NAMALWA (cell line): Measurements from ENCODE around the gene BCAS1.

Experiments
- DNase-seq: peaks from one replicate; pipeline ENCODE4 v3.0.0-alpha.2; 2015; ENCODE audit warnings: low spot score

Gene BCAS1

DNA sequence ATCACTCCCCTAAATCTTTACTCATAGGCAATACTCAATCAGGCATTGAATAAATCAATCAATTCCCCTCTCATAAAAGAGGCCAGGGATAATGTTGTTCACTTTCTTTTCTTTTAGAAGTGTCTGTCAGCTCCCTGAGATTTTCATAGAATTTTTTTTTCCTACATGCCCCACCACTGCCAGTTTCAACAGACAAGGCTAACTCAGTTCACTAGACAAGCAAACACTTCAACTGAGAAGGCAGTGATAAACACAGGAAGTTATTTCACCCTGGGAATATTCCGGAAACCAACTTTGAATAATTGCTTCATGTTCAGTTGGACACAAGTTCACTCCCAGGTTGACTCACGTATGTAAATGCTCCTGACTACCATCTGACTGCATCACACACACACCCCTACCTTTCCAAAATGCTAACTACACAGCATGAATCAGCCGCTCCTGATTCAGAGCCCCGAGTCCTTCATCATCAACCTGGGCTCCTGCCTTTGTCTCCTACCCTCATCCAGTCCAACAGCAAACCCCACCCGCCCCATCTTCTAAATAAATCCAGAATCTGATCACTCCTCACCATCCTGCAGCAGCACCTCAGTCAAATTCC is 143.9 kb downstream of the BCAS1 start:
- peak; percentile 91 for DNase-seq

DNA sequence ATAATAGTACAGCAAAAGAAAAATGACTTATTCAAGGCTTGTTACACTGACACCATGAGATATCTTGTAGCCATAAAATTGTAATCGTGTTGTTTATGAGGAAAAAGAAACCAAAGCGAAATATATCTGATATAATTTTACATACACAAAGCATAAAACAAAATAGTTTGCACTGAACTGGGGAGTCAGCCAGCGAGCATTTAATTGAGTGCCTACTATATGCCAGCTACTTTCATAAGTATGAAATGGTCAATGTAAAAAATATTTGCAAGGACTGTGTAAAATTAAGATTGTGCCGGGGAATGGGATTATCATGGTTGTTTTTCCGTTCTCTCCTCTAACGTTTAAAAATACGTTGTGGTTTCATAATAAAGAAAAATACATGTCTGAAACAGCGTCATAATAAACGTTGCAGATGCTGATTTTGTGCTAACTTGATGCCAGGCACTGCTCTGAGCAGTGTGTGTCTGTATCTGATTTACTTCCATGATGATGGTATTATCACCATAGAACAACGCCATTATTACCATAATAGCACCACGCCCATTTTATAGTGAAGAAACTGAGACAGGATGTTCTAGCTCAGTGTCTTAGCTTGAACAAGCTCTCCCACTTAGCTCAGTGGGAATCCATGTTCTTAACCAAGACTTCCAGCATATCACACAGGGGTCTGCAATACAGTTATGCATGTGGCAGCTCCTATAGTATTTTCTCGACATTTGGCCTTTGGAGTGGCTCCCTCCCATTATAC is 144.6 kb downstream of the BCAS1 start:
- DNase-seq = peak; percentile 50

DNA sequence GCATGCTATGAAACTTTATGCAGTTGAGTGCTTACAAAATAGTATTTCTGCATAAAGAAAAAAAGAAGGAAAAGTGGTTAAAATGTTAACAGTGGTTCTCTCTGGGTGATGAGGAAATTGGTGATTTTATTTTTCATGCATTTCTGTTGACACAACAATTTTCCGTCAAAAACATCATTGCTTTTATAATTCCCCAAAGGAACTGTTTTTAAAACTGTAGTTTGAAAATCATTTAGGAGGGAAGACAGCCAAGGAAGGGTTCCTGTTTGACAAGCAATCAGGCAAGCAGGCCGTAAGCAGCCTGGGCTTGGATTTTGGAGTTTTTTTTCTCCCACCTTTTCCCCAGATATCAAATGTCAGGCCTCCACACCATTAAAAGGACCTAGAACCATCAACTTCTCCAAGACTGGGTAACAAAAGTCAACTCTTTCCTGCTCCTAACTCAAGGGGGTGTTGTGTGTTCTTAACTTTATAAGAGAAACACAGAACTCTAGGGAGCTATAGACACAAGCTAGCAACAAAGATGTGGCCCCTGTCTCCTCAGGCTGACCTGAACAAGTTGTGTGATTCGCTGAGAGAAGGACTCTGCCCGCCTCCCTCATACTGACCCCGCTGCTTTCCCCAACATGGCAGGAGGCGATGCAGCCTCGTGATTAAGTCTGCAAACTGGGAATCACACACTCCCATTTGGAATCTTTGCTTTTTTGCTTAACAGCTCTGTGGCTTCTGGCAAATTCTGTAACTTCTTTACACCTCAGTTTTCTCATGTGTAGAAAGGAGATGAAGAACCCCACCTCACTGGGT is 146.6 kb downstream of the BCAS1 start:
- no peak for DNase-seq

DNA sequence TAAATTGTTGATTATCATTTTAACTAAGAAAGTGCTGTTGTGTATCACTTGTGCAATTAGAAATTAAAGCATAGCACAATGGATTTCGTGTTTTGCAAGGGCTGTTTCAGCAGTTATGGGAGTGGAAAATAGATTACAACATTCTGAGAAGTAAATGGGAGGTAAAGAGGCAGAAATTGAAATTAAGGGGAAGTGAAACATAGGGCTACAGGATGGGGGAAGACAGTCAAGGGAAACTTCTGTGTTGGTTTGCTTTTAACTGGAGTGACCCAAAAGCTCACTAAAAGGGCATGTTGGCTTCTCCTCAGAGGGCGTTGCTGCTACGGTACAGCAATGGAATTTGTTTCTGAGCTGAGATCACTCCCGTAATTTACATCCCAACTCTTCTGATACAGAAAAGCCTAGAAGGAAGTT is 147.5 kb downstream of the BCAS1 start:
- peak; percentile 87 for DNase-seq

DNA sequence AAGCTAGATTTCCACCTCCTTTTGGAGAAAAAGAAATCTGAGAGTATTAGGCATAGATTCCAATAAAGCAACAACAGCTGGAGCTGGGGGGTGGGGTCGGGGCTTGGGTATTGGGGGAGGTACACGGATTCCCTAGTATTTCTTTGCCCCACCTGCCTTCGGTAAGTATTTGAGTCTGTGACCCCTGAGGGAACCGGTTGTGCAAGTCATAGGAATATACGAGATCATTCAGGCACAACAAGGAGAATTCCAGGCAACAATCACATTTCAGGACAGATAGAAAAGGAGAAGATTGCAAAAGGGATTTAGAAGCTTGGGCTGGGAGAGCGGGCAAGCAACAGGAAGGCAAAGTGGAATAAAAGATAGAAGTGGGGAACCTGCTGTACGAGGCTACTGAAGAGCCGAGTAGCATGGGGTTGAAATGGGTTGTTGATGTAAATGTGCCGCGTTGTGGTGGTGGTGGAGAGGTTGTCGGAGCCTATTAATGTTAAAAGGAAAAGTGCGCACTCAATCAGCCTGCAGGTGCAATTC is 148.9 kb downstream of the BCAS1 start:
- no peak for DNase-seq

DNA sequence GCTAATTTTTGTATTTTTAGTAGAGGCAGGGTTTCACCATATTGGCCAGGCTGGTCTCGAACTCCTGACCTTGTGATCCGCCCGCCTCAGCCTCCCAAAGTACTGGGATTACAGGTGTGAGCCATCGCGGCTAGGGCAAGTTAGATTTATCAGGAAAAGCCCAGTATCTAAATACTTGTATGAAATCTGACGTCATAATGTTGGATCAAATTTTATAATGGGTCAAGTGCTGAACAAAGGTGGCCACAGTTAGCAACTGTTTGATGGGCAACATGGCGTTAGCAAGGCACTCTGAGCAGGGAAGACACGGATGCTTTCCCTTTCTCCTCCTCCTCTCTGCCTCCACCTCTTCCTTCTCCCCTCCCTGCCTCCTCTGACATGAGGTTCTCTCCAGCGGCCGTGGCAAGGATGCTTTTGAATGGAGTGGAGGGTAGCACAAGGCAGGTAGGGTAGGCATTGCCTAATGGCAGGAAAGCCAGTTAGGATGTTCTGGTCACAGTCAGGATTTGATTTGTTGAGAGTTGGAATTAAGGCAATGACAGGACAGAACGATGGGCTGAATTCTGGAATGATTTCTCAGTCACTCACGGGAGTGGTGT is 149.6 kb downstream of the BCAS1 start:
- DNase-seq = no peak

DNA sequence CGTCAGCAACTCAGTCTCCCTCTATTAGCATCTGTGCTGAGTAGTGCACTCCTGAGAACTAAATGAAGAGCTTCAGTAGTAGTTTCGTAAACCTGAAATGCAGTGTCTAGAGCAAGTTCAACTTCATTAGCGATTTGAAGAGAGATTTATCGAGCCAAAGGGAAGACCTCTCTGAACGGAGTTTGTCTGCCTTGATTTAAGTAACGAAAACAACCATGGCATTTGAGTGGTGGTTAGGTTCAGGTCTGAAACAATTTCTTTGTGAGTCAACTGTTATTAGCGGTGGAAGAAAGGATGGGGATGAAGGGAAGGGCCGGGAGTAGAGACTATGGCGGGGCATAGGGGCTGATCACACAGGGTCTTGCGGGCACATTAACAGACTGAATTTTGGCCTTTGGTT is 150.5 kb downstream of the BCAS1 start:
- DNase-seq = no peak

DNA sequence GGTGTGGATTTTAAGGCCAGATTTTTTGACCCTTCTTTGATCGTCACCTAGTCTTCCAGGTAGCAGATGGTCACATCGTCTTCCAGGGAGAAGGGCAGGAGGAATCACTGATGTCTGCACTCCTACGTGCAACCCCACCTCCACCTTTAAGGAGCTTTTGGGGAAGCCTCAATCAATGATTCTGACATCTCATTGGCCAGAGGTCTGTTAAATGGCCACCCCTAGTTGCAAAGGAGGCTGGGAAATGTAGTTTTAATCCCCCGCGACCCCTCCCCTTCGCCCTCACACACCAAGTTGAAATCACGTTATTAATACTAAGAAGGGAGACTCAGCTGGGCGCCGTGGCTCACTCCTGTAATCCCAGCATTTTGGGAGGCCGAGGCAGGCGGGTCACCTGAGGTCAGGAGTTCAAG is 151.4 kb downstream of the BCAS1 start:
- DNase-seq = peak; percentile 79

DNA sequence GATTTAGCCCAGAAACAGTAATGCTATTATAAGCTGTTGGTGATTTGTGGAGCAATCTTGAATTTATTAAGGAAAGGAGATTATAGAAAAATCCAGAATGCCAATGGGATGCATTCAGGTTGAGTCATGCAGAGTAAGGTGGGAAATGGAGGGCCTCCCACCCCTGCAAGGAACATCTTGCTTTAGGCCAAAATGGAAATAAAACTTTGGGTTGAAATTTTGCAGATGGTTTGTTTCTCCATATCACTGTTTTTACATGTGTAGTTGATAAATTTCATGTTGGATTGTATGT is 152.4 kb downstream of the BCAS1 start:
- DNase-seq = no peak

DNA sequence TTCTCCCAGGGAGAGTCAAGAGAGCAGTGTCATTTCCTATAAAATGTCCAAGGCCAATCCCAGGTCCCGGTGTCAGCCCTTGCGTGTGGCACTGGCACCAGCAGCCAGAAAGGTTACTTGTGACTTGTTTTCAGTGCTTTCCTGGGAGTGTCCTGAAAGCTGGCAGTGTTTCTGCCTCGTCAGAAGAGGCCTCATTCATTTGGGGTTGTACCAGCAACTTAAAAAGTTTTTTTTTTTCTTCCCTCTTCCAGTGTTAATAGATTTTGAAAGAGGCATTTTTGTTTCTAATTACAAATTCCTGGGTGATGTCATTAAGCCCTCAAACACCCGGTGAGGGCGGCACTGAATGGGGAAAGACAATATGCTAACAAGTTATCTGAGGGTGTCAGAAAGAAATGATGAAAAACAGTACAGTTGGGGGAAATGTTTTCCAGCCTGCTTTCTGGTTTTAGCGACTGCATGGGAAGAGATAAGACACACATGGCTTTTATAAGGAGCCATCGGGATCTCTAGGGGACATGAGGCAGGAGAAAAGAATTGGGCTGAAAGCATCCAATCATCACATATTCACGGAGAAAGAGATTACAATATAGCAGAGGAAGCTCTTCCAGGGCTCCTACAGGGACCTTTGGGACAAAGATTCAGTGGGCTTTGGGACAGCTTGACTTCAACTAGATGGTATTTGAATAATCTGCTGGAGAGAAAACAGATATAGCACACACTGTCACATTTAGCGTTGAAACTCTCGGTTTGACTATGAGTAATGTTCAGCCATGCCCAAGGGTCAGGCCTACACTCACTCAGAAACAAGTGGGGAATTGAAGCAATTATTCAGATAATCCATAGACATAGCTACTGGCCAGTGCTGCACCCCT is 153.0 kb downstream of the BCAS1 start:
- DNase-seq = no peak

DNA sequence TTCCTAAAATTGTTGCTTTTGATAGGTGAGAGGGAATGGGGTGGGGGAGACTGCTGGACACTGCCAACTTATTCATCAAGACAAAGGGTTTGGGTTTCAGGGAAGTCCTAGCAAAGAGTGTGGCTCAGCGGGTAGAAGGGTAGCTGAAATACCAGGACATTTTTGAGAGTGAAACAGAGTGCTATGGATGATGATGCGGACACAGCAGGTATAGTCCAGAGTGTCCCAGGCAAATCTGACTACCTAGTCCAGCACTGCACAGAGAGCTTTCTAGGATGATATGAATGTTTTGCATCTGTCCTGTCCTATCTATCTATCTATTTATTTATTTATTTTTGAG is 154.3 kb downstream of the BCAS1 start:
- no peak for DNase-seq

DNA sequence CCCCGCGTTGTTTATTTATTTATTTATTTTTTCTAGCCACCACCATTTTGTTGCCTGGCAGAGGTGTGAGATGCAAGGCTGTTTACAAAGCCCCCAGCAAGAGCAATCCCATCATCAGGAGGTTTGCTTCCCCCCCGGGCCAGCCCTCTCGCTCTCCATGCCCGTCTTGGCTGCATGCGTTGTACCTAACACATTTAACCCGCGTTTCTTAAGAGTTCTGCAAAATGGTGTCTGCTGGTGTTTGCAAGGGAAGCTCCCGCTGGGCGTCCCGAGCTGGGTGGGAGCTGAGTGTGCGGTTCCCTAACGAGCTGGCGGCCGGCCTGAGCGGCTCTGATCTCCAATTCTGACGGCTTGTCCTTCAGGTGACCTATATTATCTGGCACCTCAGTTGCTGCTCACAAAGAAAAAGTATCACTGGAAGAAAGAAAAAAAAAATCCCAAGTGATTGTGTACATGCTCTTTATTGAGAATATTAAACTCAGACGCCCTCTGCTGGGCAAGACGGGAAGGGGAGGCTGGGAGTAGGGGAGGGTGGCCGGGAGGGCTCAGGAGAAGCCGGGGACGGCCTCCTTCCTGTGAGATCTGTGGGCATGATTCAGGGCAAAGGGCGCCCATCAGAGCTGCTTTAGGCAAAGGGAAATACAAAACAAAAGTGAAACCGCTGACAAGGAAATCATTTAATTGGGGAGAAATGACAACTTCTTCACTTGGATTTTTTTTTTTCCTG is 154.8 kb downstream of the BCAS1 start:
- peak; percentile 95 for DNase-seq

DNA sequence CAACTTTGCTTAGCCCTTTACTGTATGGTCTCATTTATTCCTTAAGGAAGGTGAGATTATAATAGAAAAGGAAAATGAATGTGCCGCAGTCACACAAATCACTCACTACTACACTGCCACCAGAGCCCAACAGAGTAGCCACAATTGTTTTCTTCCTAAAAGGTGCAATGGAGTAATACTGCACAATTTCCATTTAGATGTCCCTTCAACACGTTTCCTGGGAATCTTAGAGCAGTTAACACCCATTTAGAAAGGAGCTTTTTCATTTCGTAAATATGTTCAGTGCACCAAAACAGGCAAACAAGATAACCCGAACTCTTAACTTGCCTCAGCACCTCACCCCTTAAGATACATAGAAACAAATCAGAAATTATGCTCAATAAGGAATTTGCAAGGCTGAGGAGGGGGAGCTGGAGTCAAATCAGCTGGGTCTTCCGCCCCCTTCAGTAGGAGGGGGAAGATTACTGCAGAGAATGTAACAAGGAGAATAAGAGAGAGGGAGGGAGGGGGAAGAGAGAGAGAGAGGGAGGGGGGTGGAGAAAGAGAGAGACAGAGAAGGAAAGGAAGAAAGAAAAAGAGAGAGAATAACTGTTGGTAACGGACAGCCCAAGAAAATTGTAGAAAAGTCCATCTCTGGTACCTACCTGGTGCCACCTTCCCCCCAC is 155.5 kb downstream of the BCAS1 start:
- peak; percentile 28 for DNase-seq

DNA sequence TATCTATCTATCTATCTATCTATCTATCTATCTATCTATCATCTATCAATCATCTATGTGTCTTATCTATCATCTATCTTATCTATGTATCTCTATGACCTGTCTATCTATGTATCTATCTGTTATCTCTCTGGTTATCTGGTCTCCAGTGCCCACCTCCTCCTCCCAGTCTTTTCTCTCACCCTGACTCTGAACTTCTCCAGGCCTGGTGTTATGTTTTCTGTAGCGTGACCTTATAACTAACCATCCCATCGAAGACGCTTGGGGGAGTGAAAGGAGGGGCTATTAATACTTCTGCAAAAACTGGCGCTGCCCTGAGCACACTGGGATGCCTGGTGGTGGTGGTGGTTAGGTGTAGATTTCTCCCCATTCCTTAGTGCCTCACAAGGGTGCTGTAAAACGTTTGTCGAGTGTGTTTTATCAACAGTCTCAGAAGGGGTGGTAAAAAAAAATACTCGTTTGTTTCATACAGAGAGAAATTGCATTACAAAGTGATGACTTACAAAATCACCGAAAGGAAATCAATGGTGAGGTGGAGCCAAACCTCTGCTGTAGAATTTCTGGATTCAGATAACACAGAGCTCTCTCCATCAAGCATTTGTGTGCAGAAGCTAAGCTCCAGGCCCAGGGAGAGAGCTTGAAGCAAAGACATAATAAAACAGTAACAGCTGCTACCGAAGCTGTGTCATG is 156.2 kb downstream of the BCAS1 start:
- no peak for DNase-seq

DNA sequence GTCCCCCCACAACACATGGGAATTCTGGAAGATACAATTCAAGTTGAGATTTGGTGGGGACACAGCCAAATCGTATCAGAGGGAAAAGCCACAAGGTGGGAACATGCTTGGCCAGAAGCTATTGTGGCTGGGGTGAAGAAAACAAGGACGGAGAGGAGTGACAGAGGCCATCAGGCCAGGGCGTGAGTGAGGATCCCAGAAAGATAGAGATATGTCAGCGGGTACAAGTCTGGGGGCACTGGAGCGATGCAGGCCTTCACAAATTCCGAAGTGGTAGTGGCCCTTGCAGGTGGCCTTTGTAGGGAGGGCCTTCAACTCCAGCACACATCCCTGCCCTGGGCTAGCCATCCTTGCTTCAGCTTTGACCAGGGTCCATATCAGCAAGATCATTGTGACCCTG is 159.1 kb downstream of the BCAS1 start:
- no peak for DNase-seq

DNA sequence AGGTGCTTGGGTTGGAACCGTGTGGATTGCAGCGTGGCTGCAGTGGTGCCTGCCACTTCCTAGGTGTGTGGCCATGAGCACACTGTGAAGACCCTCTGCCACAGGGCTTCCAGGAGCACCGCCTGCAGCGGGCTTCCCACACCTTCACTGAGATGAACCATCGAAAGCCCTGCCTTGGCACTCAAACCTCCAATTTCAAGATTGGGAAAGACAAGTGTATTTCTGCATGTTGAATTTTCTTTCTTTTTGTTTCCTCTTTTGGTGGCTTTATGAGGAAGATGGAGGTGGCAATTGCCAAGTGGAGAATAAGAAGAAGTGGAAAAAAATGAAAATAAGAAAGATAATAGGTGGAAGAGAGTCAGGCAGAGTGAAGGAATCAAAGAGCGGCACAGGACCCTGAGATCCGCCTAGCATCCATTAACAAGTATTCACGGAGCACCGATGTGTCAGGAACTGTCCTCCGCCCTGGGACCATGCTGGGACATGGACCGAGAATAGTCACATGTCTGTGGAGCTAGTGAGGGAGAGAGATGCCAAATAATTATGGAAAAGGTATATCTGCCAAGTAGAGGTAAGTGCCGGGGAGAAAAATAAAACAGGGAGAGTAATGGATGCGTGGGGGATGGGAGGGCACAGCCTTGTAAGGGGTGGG is 159.9 kb downstream of the BCAS1 start:
- DNase-seq = no peak

DNA sequence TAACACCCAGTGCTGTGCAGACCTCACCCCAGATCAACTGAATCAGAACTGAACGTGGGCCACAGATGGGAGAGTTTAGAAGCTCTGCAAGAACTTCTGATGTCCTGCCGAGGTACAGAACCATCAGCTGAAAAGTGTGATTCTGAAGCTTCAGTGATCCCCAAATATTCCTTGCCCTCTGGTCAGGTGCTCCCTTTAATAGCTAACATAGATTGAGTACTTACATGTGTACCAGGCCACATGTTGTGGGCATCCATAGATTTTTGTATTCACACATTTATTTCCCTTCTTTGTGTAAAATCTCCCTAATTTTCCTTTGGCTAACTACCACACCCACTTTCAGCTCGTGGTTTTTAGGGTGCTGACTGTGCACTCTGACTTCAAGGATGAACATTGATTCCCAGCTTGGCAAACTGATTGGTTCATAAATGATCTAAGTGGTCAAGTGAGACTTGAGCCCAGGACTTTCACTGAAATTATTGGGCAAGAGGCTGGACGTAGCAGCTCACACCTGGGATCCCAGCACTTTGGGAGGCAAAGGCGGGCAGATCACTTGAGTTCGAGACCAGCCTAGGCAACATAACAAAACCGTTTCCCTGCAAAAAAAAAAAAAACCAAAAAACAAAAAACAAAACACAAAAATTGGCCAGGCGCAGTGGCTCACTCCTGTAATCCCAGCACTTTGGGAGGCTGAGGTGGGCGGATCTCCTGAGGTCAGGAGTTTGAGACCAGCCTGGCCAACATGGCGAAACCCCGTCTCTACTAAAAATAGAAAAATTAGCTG is 162.2 kb downstream of the BCAS1 start:
- no peak for DNase-seq

DNA sequence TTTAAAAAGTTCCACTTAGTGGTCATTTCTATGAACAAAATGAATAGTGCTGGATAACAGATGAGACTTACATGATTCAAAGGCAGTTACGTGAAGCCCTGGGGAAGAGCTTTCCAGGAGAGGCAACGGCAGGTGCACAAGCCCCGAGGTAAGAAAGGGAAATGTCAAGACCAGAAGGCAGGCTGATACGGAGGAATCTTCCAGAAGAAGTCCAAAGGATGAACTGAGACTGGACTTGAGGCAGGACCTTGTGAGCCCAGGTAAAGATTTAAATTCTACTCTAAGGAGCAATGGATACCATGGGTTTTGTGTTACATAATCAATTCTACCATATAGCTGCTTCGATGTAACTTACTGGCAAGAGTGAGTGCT is 164.6 kb downstream of the BCAS1 start:
- no peak for DNase-seq
